WTC11 (cell line): ENCODE results near the gene SIN3B. TPM values are rescaled to one million over a fixed set of nuclear protein-coding genes. Genes with fewer than 3 reads are reported as not detected.

Source experiments
- ATAC-seq: fragments of 200-7000 bp; cut with Tn5 transposase; 2 replicates; pipeline ENCODE4 v1.10.0; 2021; ENCODE audit warnings: mild to moderate bottlenecking, moderate library complexity
- CTCF ChIA-PET: fragments of 300-600 bp; sonication (Branson Sonifier 250); formaldehyde crosslinking; loops from one replicate; lab custom pipeline; 2021; ENCODE audit warnings: antibody characterized with exemption; lab: Charles Lee
- POLR2A ChIA-PET: fragments of 350-600 bp; sonication (Branson Sonifier 250); formaldehyde crosslinking; loops from one replicate; lab custom pipeline; 2021; ENCODE audit warnings: antibody characterized with exemption; lab: Charles Lee
- DNase-seq: peaks from one replicate; pipeline ENCODE4 v3.0.0; 2021; ENCODE audit warnings: low spot score
- H3K27ac Mint-ChIP-seq: 2 replicates; pipeline ENCODE4 v1.8.0; 2021; ENCODE audit warnings: mixed read lengths
- H3K27me3 Mint-ChIP-seq: 2 replicates; pipeline ENCODE4 v1.8.0; 2021; ENCODE audit warnings: low read depth, mild to moderate bottlenecking, moderate library complexity, mixed read lengths
- H3K36me3 Mint-ChIP-seq: 2 replicates; pipeline ENCODE4 v1.8.0; 2021; ENCODE audit warnings: mixed read lengths
- H3K4me1 Mint-ChIP-seq: 2 replicates; pipeline ENCODE4 v1.8.0; 2022; ENCODE audit warnings: mixed read lengths
- H3K4me3 Mint-ChIP-seq: 2 replicates; pipeline ENCODE4 v1.8.0; 2021; ENCODE audit warnings: mild to moderate bottlenecking, moderate library complexity, mixed read lengths
- H3K9me3 Mint-ChIP-seq: 2 replicates; pipeline ENCODE4 v1.8.0; 2021; ENCODE audit warnings: mixed read lengths
- ATF1 ChIP-seq: sonication (generic); formaldehyde crosslinking; IDR thresholded peaks from 2 replicates; pipeline ENCODE4 v1.8.1; 2023; ENCODE audit warnings: mild to moderate bottlenecking, moderate library complexity, missing genetic modification reagents
- CREB1 ChIP-seq: sonication (generic); formaldehyde crosslinking; IDR thresholded peaks from 2 replicates; pipeline ENCODE4 v1.8.0; 2023; ENCODE audit warnings: mild to moderate bottlenecking, missing genetic modification reagents
- CTCF ChIP-seq: fragments of 200-600 bp; IDR thresholded peaks from 2 replicates; pipeline ENCODE4 v1.8.0; 2022; ENCODE audit warnings: antibody characterized with exemption
- E2F1 ChIP-seq: sonication (generic); formaldehyde crosslinking; IDR thresholded peaks from 2 replicates; pipeline ENCODE4 v1.8.0; 2022; ENCODE audit warnings: mild to moderate bottlenecking, missing genetic modification reagents
- E2F4 ChIP-seq: sonication (generic); formaldehyde crosslinking; IDR thresholded peaks from 2 replicates; pipeline ENCODE4 v1.8.1; 2022; ENCODE audit warnings: low read depth, mild to moderate bottlenecking, moderate library complexity, missing genetic modification reagents, borderline replicate concordance
- EMX1 ChIP-seq: fragments of 250-450 bp; sonication (Bioruptor Pico); IDR thresholded peaks from 2 replicates; pipeline ENCODE4 v1.8.0; 2021; ENCODE audit warnings: mild to moderate bottlenecking
- ESRRA ChIP-seq: sonication (generic); formaldehyde crosslinking; IDR thresholded peaks from 2 replicates; pipeline ENCODE4 v1.8.1; 2022; ENCODE audit warnings: mild to moderate bottlenecking, missing genetic modification reagents, borderline replicate concordance
- FOXJ3 ChIP-seq: sonication (generic); formaldehyde crosslinking; IDR thresholded peaks from 2 replicates; pipeline ENCODE4 v1.9.0; 2021; ENCODE audit warnings: missing genetic modification reagents, mild to moderate bottlenecking, borderline replicate concordance
- FOXK1 ChIP-seq: sonication (generic); formaldehyde crosslinking; IDR thresholded peaks from 2 replicates; pipeline ENCODE4 v1.8.0; 2022; ENCODE audit warnings: mild to moderate bottlenecking, moderate library complexity, missing genetic modification reagents
- FOXP1 ChIP-seq: sonication (generic); formaldehyde crosslinking; IDR thresholded peaks from 2 replicates; pipeline ENCODE4 v1.8.0; 2022; ENCODE audit warnings: missing genetic modification reagents, mild to moderate bottlenecking, moderate library complexity, borderline replicate concordance
- GRHL2 ChIP-seq: fragments of 250-450 bp; sonication (Bioruptor Pico); IDR thresholded peaks from 2 replicates; pipeline ENCODE4 v1.8.0; 2022; ENCODE audit warnings: mild to moderate bottlenecking, moderate library complexity; ENCODE audit not compliant: insufficient replicate concordance, severe bottlenecking
- IRF2 ChIP-seq: sonication (generic); formaldehyde crosslinking; IDR thresholded peaks from 2 replicates; pipeline ENCODE4 v1.8.0; 2022; ENCODE audit warnings: low read depth, missing genetic modification reagents, borderline replicate concordance
- MYBL2 ChIP-seq: sonication (generic); formaldehyde crosslinking; IDR thresholded peaks from 2 replicates; pipeline ENCODE4 v1.8.1; 2023; ENCODE audit warnings: mild to moderate bottlenecking, moderate library complexity, missing genetic modification reagents
- NFATC4 ChIP-seq: fragments of 250-450 bp; sonication (Bioruptor Pico); IDR thresholded peaks from 2 replicates; pipeline ENCODE4 v1.9.0; 2021; ENCODE audit warnings: mild to moderate bottlenecking
- NFYB ChIP-seq: sonication (generic); formaldehyde crosslinking; conservative IDR thresholded peaks from 2 replicates; pipeline ENCODE4 v1.8.0; 2022; ENCODE audit warnings: low read depth, missing genetic modification reagents
- NR1H2 ChIP-seq: sonication (generic); formaldehyde crosslinking; IDR thresholded peaks from 2 replicates; pipeline ENCODE4 v1.9.0; 2021; ENCODE audit warnings: mild to moderate bottlenecking, moderate library complexity, missing genetic modification reagents
- OVOL2 ChIP-seq: fragments of 250-450 bp; sonication (Bioruptor Pico); IDR thresholded peaks from 2 replicates; pipeline ENCODE4 v1.9.0; 2021; ENCODE audit warnings: mild to moderate bottlenecking, borderline replicate concordance
- TEAD1 ChIP-seq: sonication (generic); formaldehyde crosslinking; IDR thresholded peaks from 2 replicates; pipeline ENCODE4 v1.8.0; 2022; ENCODE audit warnings: mild to moderate bottlenecking, missing genetic modification reagents
- ZNF121 ChIP-seq: sonication (generic); formaldehyde crosslinking; IDR thresholded peaks from 2 replicates; pipeline ENCODE4 v1.8.0; 2023; ENCODE audit warnings: missing genetic modification reagents
- ZNF396 ChIP-seq: fragments of 250-450 bp; sonication (Bioruptor Pico); IDR thresholded peaks from 2 replicates; pipeline ENCODE4 v1.8.0; 2021; ENCODE audit warnings: mild to moderate bottlenecking, moderate library complexity, borderline replicate concordance
- total RNA-seq: library from RNA; stranded (reverse); gene quantifications from 3 replicates; pipeline ENCODE4 v1.2.3, GENCODE V29; 2021
- TF ChIP-seq, protein P1 (sequence below): sonication (generic); formaldehyde crosslinking; IDR thresholded peaks from 2 replicates; pipeline ENCODE4 v1.8.1; 2023; ENCODE audit warnings: mild to moderate bottlenecking, moderate library complexity, missing genetic modification reagents
- TF ChIP-seq, protein P2 (sequence below): sonication (generic); formaldehyde crosslinking; conservative IDR thresholded peaks from 2 replicates; pipeline ENCODE4 v1.8.1; 2022; ENCODE audit warnings: mild to moderate bottlenecking, missing genetic modification reagents
- TF ChIP-seq, protein P3 (sequence below): sonication (generic); formaldehyde crosslinking; IDR thresholded peaks from 2 replicates; pipeline ENCODE4 v1.8.1; 2023; ENCODE audit warnings: mild to moderate bottlenecking, missing genetic modification reagents

The SIN3B gene
- total RNA-seq, 1 experiment from 2014 or later = 87.7 TPM

GRCh38 chr19:16887353-16888265, 58.4 kb downstream of the SIN3B start (continued):
- TF ChIP-seq E2F1 (CRISPR knock-in tag) (no peak), OVOL2 (CRISPR knock-in tag) (no peak), NFYB (no peak), EMX1 (CRISPR knock-in tag) (no peak)

GRCh38 chr19:16888629-16889365, 59.6 kb downstream of the SIN3B start, which contains the start of gene F2RL3:
Gene F2RL3, plus strand, starts transcription at chr19:16888999. Its CDS starts 191 bp downstream, at chr19:16889190.
- Mint-ChIP-seq H3K36me3 (no peaks in the 10 kb centered on the region), H3K4me3 (no peak within 1 kb of the TSS), H3K9me3 (no peaks in the 10 kb centered on the region), H3K27ac (no peak within 1 kb of the TSS), H3K27me3 (no peaks in the 10 kb centered on the region), H3K4me1 (no peaks in the 10 kb centered on the region)
- ChIA-PET POLR2A (no interaction called here), CTCF (interaction anchor here (0.6 to 1.4 kb wide), 2 partner anchors 9 to 174 kb away, joined by 3 to 4 read pairs; no protein-coding TSS in a partner anchor)
- ATAC-seq = no peak
- no peak for TF ChIP-seq E2F1 (CRISPR knock-in tag)
- TF ChIP-seq FOXP1 = no peak
- no peak for TF ChIP-seq FOXJ3 (CRISPR knock-in tag)
- TF ChIP-seq TEAD1 = no peak
- no peak for TF ChIP-seq IRF2
- no peak for TF ChIP-seq ZNF396 (CRISPR knock-in tag)
- TF ChIP-seq ATF1 (CRISPR knock-in tag) = no peak
- TF ChIP-seq NR1H2 (CRISPR knock-in tag) = no peak
- TF ChIP-seq ESRRA = no peak
- no peak for TF ChIP-seq MYBL2 (CRISPR knock-in tag)
- TF ChIP-seq, protein P1, sequence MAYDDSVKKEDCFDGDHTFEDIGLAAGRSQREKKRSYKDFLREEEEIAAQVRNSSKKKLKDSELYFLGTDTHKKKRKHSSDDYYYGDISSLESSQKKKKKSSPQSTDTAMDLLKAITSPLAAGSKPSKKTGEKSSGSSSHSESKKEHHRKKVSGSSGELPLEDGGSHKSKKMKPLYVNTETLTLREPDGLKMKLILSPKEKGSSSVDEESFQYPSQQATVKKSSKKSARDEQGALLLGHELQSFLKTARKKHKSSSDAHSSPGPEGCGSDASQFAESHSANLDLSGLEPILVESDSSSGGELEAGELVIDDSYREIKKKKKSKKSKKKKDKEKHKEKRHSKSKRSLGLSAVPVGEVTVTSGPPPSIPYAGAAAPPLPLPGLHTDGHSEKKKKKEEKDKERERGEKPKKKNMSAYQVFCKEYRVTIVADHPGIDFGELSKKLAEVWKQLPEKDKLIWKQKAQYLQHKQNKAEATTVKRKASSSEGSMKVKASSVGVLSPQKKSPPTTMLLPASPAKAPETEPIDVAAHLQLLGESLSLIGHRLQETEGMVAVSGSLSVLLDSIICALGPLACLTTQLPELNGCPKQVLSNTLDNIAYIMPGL (CRISPR knock-in tag) = no peak
- no peak for TF ChIP-seq EMX1 (CRISPR knock-in tag)
- no peak for DNase-seq

DNA sequence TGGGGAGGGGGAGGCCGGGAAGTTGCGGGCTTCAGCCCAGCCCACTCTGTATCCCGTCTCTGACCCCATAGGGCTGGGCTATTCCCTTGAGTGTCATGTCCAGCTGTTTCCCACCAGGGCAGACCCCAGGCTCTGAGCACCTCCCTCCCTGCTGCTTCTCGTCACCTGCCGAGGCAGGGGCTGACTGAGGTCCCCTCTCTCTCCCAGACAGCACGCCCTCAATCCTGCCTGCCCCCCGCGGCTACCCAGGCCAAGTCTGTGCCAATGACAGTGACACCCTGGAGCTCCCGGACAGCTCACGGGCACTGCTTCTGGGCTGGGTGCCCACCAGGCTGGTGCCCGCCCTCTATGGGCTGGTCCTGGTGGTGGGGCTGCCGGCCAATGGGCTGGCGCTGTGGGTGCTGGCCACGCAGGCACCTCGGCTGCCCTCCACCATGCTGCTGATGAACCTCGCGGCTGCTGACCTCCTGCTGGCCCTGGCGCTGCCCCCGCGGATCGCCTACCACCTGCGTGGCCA, 60.2 kb downstream of the SIN3B start:
- no peaks in the 10 kb centered on the region for H3K9me3 Mint-ChIP-seq
- ChIA-PET POLR2A (no interaction called here), CTCF (interaction anchor here (1.4 kb wide), 1 partner anchor 175 kb away, joined by 4 read pairs; no protein-coding TSS in a partner anchor)
- H3K27me3 Mint-ChIP-seq = no peaks in the 10 kb centered on the region
- no peak overlapping the region for H3K27ac Mint-ChIP-seq
- DNase-seq (no peak), ATAC-seq (no peak)
- no peak overlapping the region for H3K4me3 Mint-ChIP-seq
- no peaks in the 10 kb centered on the region for H3K36me3 Mint-ChIP-seq
- no peaks in the 10 kb centered on the region for H3K4me1 Mint-ChIP-seq
- TF ChIP-seq ATF1 (CRISPR knock-in tag) (no peak), CREB1 (no peak), E2F4 (CRISPR knock-in tag) (no peak), GRHL2 (CRISPR knock-in tag) (no peak), FOXK1 (CRISPR knock-in tag) (no peak), CTCF (no peak), NFATC4 (CRISPR knock-in tag) (no peak), ZNF121 (CRISPR knock-in tag) (no peak), FOXJ3 (CRISPR knock-in tag) (no peak)
- TF ChIP-seq, protein P2, sequence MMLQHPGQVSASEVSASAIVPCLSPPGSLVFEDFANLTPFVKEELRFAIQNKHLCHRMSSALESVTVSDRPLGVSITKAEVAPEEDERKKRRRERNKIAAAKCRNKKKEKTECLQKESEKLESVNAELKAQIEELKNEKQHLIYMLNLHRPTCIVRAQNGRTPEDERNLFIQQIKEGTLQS (CRISPR knock-in tag) = no peak
- TF ChIP-seq, protein P3, sequence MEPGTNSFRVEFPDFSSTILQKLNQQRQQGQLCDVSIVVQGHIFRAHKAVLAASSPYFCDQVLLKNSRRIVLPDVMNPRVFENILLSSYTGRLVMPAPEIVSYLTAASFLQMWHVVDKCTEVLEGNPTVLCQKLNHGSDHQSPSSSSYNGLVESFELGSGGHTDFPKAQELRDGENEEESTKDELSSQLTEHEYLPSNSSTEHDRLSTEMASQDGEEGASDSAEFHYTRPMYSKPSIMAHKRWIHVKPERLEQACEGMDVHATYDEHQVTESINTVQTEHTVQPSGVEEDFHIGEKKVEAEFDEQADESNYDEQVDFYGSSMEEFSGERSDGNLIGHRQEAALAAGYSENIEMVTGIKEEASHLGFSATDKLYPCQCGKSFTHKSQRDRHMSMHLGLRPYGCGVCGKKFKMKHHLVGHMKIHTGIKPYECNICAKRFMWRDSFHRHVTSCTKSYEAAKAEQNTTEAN (CRISPR knock-in tag) = no peak
